ENCODE measurements around the gene NKAP.
A peak's percentile ranks its signal among the peaks of the same experiment; 100 is the strongest.
"Not testable (repeated sequence)": the region's sequence is repeated elsewhere in the genome, so short reads cannot be mapped to it uniquely, and the experiment has no call there.

The NKAP gene

GRCh38 chrX:119943185-119943988 lies at the start of gene NKAP:
Gene NKAP, minus strand, starts transcription at chrX:119943751. Its CDS starts 146 bp downstream, at chrX:119943605.
- peak; percentile 79 for DNase-seq

- DNase-seq = no peak
Measured at GRCh38 chrX:119991005-119991787, 47.6 kb upstream of the NKAP start.

- no peak for DNase-seq
Measured at GRCh38 chrX:119990556-119991004, 47.0 kb upstream of the NKAP start.

GRCh38 chrX:119989905-119990555 lies 46.5 kb upstream of the NKAP start:
- DNase-seq = no peak

- no peak for DNase-seq
Measured at GRCh38 chrX:119986203-119986602, 42.7 kb upstream of the NKAP start.

GRCh38 chrX:119984652-119985051 lies 41.1 kb upstream of the NKAP start:
- no peak for DNase-seq

GRCh38 chrX:119983494-119983893 lies 39.9 kb upstream of the NKAP start:
- DNase-seq = no peak

GRCh38 chrX:119982145-119982544 lies 38.6 kb upstream of the NKAP start:
- DNase-seq = no peak

GRCh38 chrX:119981286-119982070 lies 37.9 kb upstream of the NKAP start:
- DNase-seq = no peak

- DNase-seq = not testable (repeated sequence)
Measured at GRCh38 chrX:119977172-119977571, 33.6 kb upstream of the NKAP start.

GRCh38 chrX:119971184-119971583 lies 27.6 kb upstream of the NKAP start:
- DNase-seq = no peak

- no peak for DNase-seq
Measured at GRCh38 chrX:119970574-119970973, 27.0 kb upstream of the NKAP start.

GRCh38 chrX:119966837-119967236 lies 23.3 kb upstream of the NKAP start:
- DNase-seq = not testable (repeated sequence)

- no peak for DNase-seq
Measured at GRCh38 chrX:119960625-119961024, 17.1 kb upstream of the NKAP start.

- peak; percentile 56 for DNase-seq
Measured at GRCh38 chrX:119955807-119956570, 12.4 kb upstream of the NKAP start.

GRCh38 chrX:119954374-119954773 lies 10.8 kb upstream of the NKAP start:
- no peak for DNase-seq

GRCh38 chrX:119948381-119948780 lies 4.8 kb upstream of the NKAP start:
- no peak for DNase-seq

- no peak for DNase-seq
Measured at GRCh38 chrX:119945481-119945880, 1.9 kb upstream of the NKAP start.

GRCh38 chrX:119942831-119943184 lies 743 bp downstream of the NKAP start:
- no peak for DNase-seq

- DNase-seq = no peak
Measured at GRCh38 chrX:119942173-119942819, 1.3 kb downstream of the NKAP start.

GRCh38 chrX:119941336-119941735 lies 2.2 kb downstream of the NKAP start:
- DNase-seq = no peak

Measured in CD4-positive, alpha-beta T cell treated with Interleukin-15 for 1 hour (primary cell).